Adrenal gland (tissue), 5 donors: ENCODE results near the gene CDK9.
A peak's percentile ranks its signal among the peaks of the same experiment; 100 is the strongest.

Experiments used
- CTCF ChIP-seq, 6 experiments: fragments of 450-650 bp in 4 of 6; fragments of 200-600 bp in 2 of 6; sonication (generic) in 1 of 6; IDR thresholded peaks; 1 replicate in 5 of 6; 2 replicates in 1 of 6; pipeline versions ENCODE4 v1.5.1 to v1.8.0; 2016 to 2021; ENCODE audit warnings: antibody characterized with exemption in 6 of 6, mild to moderate bottlenecking in 2 of 6, moderate library complexity in 1 of 6
- POLR2A ChIP-seq, 2 donors: fragments of 450-650 bp; IDR thresholded peaks; one replicate each; pipeline ENCODE4 v1.6.1; 2017; ENCODE audit warnings: antibody characterized with exemption in 2 of 2, mild to moderate bottlenecking in 2 of 2, moderate library complexity in 1 of 2
- donor health status: DM: no; HTN: no; CAD: no.

GRCh38 chr9:127786773-127787104 is 905 bp downstream of the CDK9 start:
- TF ChIP-seq CTCF (IDR thresholded peaks at IDR 0.05) (peak in 5 of 6 experiments; percentile 34 to 62 (median 47)), POLR2A (IDR thresholded peaks at IDR 0.05) (no peak)
